IMR-90 (cell line): Measurements from ENCODE around the gene TSPAN14. TPM values are rescaled to one million over a fixed set of nuclear protein-coding genes. Genes with fewer than 3 reads are reported as not detected.

Source experiments
- ATAC-seq: fragments of 200-7000 bp; cut with Tn5 transposase; 2 replicates; pipeline ENCODE4 v1.9.1; 2020; ENCODE audit warnings: low read depth, mild to moderate bottlenecking, moderate library complexity
- BruUV-seq: library from RNA; stranded (reverse); fragments of 400-500 nt; replicated peaks from 2 replicates; lab custom pipeline; 2021; lab: Mats Ljungman, UMichigan
- CTCF ChIA-PET: fragments of 300-600 bp; formaldehyde crosslinking; extraction: SDS; loops from one replicate; lab custom pipeline; 2021; ENCODE audit warnings: antibody characterized with exemption; lab: Yijun Ruan, JAX
- POLR2A ChIA-PET: fragments of 300-600 bp; sonication (Branson Sonifier 250); formaldehyde crosslinking; loops from one replicate; lab custom pipeline; 2022; ENCODE audit warnings: antibody characterized with exemption; ENCODE audit not compliant: unreplicated experiment; lab: Charles Lee
- DNase-seq: peaks from one replicate; pipeline ENCODE4 v3.0.0; 2013
- H2AFZ ChIP-seq: replicated peaks from 2 replicates; pipeline ENCODE3; 2013; ENCODE audit warnings: low read length, mild to moderate bottlenecking; ENCODE audit not compliant: poor library complexity
- H2AK5ac ChIP-seq: 2 replicates; pipeline ENCODE4 v1.6.1; 2013; ENCODE audit warnings: low read depth, low read length, inconsistent platforms
- H2AK9ac ChIP-seq: replicated peaks from 2 replicates; pipeline ENCODE3; 2013; ENCODE audit warnings: mild to moderate bottlenecking, low read depth, low read length, moderate library complexity; ENCODE audit not compliant: poor library complexity
- H2BK120ac ChIP-seq: 2 replicates; pipeline ENCODE4 v1.6.1; 2013; ENCODE audit warnings: low read depth, low read length, inconsistent platforms
- H2BK15ac ChIP-seq: 3 replicates; pipeline ENCODE4 v1.6.1; 2013; ENCODE audit warnings: low read depth, low read length, inconsistent platforms
- H2BK20ac ChIP-seq: 2 replicates; pipeline ENCODE4 v1.6.1; 2013; ENCODE audit warnings: low read depth, mild to moderate bottlenecking, inconsistent platforms, low read length, moderate library complexity
- H2BK5ac ChIP-seq: 2 replicates; pipeline ENCODE4 v1.6.1; 2013; ENCODE audit warnings: mild to moderate bottlenecking, low read depth, low read length, inconsistent platforms; ENCODE audit not compliant: poor library complexity, severe bottlenecking
- H3K14ac ChIP-seq: replicated peaks from 2 replicates; pipeline ENCODE4 v1.6.1; 2013; ENCODE audit warnings: low read depth, low read length, inconsistent platforms
- H3K18ac ChIP-seq: 2 replicates; pipeline ENCODE4 v1.6.1; 2013; ENCODE audit warnings: low read depth, low read length, control low read depth
- H3K23ac ChIP-seq: 2 replicates; pipeline ENCODE4 v1.6.1; 2013; ENCODE audit warnings: low read depth, low read length, inconsistent platforms
- H3K27ac ChIP-seq: 2 replicates; pipeline ENCODE4 v1.5.1; 2013; ENCODE audit warnings: mild to moderate bottlenecking, control low read depth, low read length; ENCODE audit not compliant: insufficient read depth
- H3K27me3 ChIP-seq: 2 replicates; pipeline ENCODE4 v1.6.1; 2013; ENCODE audit warnings: low read length; ENCODE audit not compliant: control insufficient read depth, insufficient read depth
- H3K36me3 ChIP-seq: 2 replicates; pipeline ENCODE4 v1.6.1; 2013; ENCODE audit warnings: low read length, mixed read lengths; ENCODE audit not compliant: control insufficient read depth, insufficient read depth
- H3K4ac ChIP-seq: 2 replicates; pipeline ENCODE4 v1.6.1; 2013; ENCODE audit warnings: low read depth, low read length, inconsistent platforms
- H3K4me1 ChIP-seq: 2 replicates; pipeline ENCODE4 v1.6.1; 2013; ENCODE audit warnings: low read length, mixed read lengths; ENCODE audit not compliant: control insufficient read depth, insufficient read depth
- H3K4me2 ChIP-seq: 2 replicates; pipeline ENCODE4 v1.6.1; 2013; ENCODE audit warnings: low read depth, mild to moderate bottlenecking, control low read depth, low read length, moderate library complexity
- H3K4me3 ChIP-seq: 2 replicates; pipeline ENCODE4 v1.5.1; 2013; ENCODE audit warnings: low read depth, mild to moderate bottlenecking, control low read depth, low read length, moderate library complexity; ENCODE audit not compliant: insufficient read depth
- H3K56ac ChIP-seq: 2 replicates; pipeline ENCODE4 v1.6.1; 2013; ENCODE audit warnings: low read length, inconsistent platforms; ENCODE audit not compliant: insufficient read depth; ENCODE audit errors: extremely low read depth
- H3K79me1 ChIP-seq, 2 experiments: 2 replicates each; pipeline ENCODE4 v1.6.1; 2013; ENCODE audit warnings: low read length in 2 of 2, inconsistent platforms in 1 of 2, low read depth in 1 of 2
- H3K9ac ChIP-seq: 2 replicates; pipeline ENCODE4 v1.6.1; 2013; ENCODE audit warnings: low read depth, low read length, control low read depth
- H3K9me1 ChIP-seq: 2 replicates; pipeline ENCODE4 v1.6.1; 2013; ENCODE audit warnings: low read length, inconsistent platforms; ENCODE audit not compliant: insufficient read depth
- H3K9me3 ChIP-seq: 2 replicates; pipeline ENCODE4 v1.6.1; 2013; ENCODE audit warnings: low read length; ENCODE audit not compliant: control insufficient read depth, insufficient read depth
- H4K20me1 ChIP-seq: 2 replicates; pipeline ENCODE4 v1.6.1; 2013; ENCODE audit warnings: low read length, inconsistent platforms; ENCODE audit not compliant: insufficient read depth
- H4K5ac ChIP-seq: 2 replicates; pipeline ENCODE4 v1.6.1; 2013; ENCODE audit warnings: mild to moderate bottlenecking, low read depth, low read length, control low read depth
- H4K8ac ChIP-seq, 2 experiments: 2 replicates each; pipeline ENCODE4 v1.6.1; 2013; ENCODE audit warnings: low read depth in 2 of 2, low read length in 2 of 2, control low read depth in 1 of 2, inconsistent platforms in 1 of 2
- H4K91ac ChIP-seq: 2 replicates; pipeline ENCODE4 v1.6.1; 2013; ENCODE audit warnings: low read depth, low read length, inconsistent platforms; ENCODE audit not compliant: insufficient read depth
- BHLHE40 ChIP-seq: fragments of 150-350 bp; IDR thresholded peaks from 2 replicates; pipeline ENCODE4 v1.6.1; 2016; ENCODE audit warnings: mild to moderate bottlenecking, low read depth, low read length
- ELK1 ChIP-seq: fragments of 150-350 bp; IDR thresholded peaks from 2 replicates; pipeline ENCODE4 v1.6.1; 2016; ENCODE audit warnings: low read depth, mild to moderate bottlenecking, low read length, moderate library complexity, borderline replicate concordance
- MAZ ChIP-seq: IDR thresholded peaks from 2 replicates; pipeline ENCODE4 v1.6.1; 2012; ENCODE audit warnings: low read depth, mild to moderate bottlenecking, low read length, improper control_type of control experiment, moderate library complexity, borderline replicate concordance
- MXI1 ChIP-seq: IDR thresholded peaks from 2 replicates; pipeline ENCODE4 v1.6.1; 2012; ENCODE audit warnings: low read depth, mild to moderate bottlenecking, low read length, moderate library complexity, borderline replicate concordance
- NFE2L2 ChIP-seq: fragments of 150-350 bp; IDR thresholded peaks from 2 replicates; pipeline ENCODE4 v1.6.1; 2016; ENCODE audit warnings: low read depth, mild to moderate bottlenecking, low read length
- RAD21 ChIP-seq: IDR thresholded peaks from 2 replicates; pipeline ENCODE4 v1.6.1; 2012; ENCODE audit warnings: low read length, improper control_type of control experiment
- RFX5 ChIP-seq: IDR thresholded peaks from 2 replicates; pipeline ENCODE4 v1.8.0; 2012; ENCODE audit warnings: low read depth, mild to moderate bottlenecking, low read length, moderate library complexity
- WGBS, 2 experiments: methylation state at CpG; one replicate each; pipeline versions ENCODE4 v1.1.5 to v1.1.7; 2013; ENCODE audit warnings: missing lambda C conversion rate in 2 of 2; ENCODE audit not compliant: insufficient read length in 1 of 2; ENCODE audit errors: extremely low coverage in 2 of 2; 5-methylcytosine and 5-hydroxymethylcytosine counted together
- dilution Hi-C: fragments of 300-500 bp; cut with HindIII; formaldehyde crosslinking; loops from one replicate; pipeline ENCODE4 v1.14.3; 2018; ENCODE audit warnings: low sequenced_read_pairs; ENCODE audit not compliant: unreplicated experiment
- in situ Hi-C: fragments of 300-500 bp; cut with MboI; formaldehyde crosslinking; loops from 3 replicates; pipeline ENCODE4 v1.14.3; 2019; ENCODE audit warnings: low sequenced_read_pairs, inconsistent platforms, mixed read lengths
- intact Hi-C: fragments of 100-400 bp; cut with micrococcal nuclease; formaldehyde crosslinking; loops from 2 replicates; pipeline ENCODE4 v1.10.0; 2022
- polyA plus RNA-seq, 3 experiments: library from polyadenylated mRNA; depleted of rRNA; stranded (reverse); fragments of >200 nt; gene quantifications; 2 replicates each; pipeline ENCODE4 v1.2.3, GENCODE V29; 2012; ENCODE audit warnings: low replicate concordance in 1 of 3
- total RNA-seq: library from RNA; depleted of rRNA; stranded (reverse); fragments of >200 nt; gene quantifications from 2 replicates; pipeline ENCODE4 v1.2.3, GENCODE V29; 2012

Gene TSPAN14
- total and polyA plus RNA-seq, 2 of the 4 experiments (the other 2 are of a cell fraction), result 18.5 to 43.0 TPM

- DNase-seq (no peak), ATAC-seq (no peak)
- Histone ChIP-seq H3K9me1 (no peaks in the 10 kb centered on the region; the same call in 1 of the 2 replicates), H2BK120ac (no peak overlapping the region), H3K4ac (no peak overlapping the region), H3K36me3 (peaks cover 60% of the 10 kb centered on the region), H3K4me1 (no peaks in the 10 kb centered on the region), H4K91ac (no peak overlapping the region), H2BK20ac (no peak overlapping the region), H3K9ac (no peak overlapping the region), H3K4me2 (no peak overlapping the region), H3K14ac (no peak overlapping the region), H3K27me3 (no peaks in the 10 kb centered on the region), H3K9me3 (no peaks in the 10 kb centered on the region), H4K8ac (no peak overlapping the region), H3K23ac (no peak overlapping the region), H2BK15ac (no peak overlapping the region), H2AFZ (no peak overlapping the region), H3K27ac (no peak overlapping the region), H2AK9ac (no peak overlapping the region), H4K20me1 (no peaks in the 10 kb centered on the region), H4K5ac (no peak overlapping the region), H3K56ac (no peak overlapping the region), H2AK5ac (no peak overlapping the region), H3K79me1 (peaks cover 0 to 3% of the 10 kb centered on the region in 2 experiments; a peak in 2 of 4 replicates), H3K18ac (no peak overlapping the region), H3K4me3 (no peak overlapping the region), H2BK5ac (no peak overlapping the region)
- intact Hi-C loops, result no loop called here
- WGBS, 2 experiments, result 100% methylated on average over 7 of the region's 12 CpGs; no CpG with 5 or more reads in 1 of the 2 experiments
- ChIA-PET CTCF (no interaction called here), POLR2A (no interaction called here)
- BruUV-seq, result no TSS peak
- no peak for TF ChIP-seq BHLHE40
- TF ChIP-seq NFE2L2, result no peak
- no peak for TF ChIP-seq RAD21
- TF ChIP-seq ELK1, result no peak
- TF ChIP-seq MXI1, result no peak
- no peak for TF ChIP-seq RFX5
- TF ChIP-seq MAZ, result no peak
- dilution Hi-C loops, result no loop called here
- in situ Hi-C loops, result no loop called here
Measured at GRCh38 chr10:80515941-80516340, 61.8 kb downstream of the TSPAN14 start.
